CD4-positive, alpha-beta T cell treated with Interleukin-17A for 1 hour (primary cell): ENCODE results near the gene ZNF581.
A peak's percentile ranks its signal among the peaks of the same experiment; 100 is the strongest.

Experiments
- DNase-seq: peaks from one replicate; pipeline ENCODE4 v3.0.0-alpha.2; 2020

The ZNF581 gene

DNA sequence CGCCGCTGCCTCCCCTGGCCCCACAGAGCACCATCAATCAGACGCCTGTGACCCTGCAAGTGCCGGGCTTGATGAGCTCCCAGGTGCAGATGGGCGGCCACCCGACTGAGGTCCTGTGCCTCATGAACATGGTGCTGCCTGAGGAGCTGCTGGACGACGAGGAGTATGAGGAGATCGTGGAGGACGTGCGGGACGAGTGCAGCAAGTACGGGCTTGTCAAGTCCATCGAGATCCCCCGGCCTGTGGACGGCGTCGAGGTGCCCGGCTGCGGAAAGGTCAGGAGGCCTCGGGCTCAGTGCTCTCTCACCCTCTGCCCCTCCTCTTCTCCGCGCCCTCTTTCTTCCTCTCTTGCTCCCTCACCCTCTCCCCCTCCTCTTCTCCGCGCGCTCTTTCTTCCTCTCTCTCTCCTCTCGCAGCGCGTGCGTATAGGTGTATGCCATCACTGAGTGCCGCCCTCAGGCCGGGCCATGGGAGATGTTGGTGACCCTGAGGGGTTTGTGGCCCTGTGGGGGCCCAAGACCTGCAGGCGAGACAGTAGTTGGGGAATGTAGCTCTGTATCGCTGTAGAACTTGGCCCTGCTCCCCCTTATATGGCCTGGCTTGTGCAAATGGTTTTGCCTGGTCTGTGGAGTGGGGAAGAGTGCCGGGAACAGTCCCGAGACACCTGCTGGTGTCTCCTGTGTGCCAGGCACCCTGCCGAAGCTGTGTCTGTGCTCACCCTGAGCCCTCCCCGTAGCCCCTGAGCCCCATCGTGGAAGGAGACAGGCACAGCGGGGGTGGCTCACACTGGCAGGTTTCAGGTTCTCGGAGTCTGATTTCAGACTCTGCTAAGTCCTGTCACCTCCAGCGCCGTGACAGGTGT is 26.2 kb downstream of the ZNF581 start:
- DNase-seq: no peak

DNA sequence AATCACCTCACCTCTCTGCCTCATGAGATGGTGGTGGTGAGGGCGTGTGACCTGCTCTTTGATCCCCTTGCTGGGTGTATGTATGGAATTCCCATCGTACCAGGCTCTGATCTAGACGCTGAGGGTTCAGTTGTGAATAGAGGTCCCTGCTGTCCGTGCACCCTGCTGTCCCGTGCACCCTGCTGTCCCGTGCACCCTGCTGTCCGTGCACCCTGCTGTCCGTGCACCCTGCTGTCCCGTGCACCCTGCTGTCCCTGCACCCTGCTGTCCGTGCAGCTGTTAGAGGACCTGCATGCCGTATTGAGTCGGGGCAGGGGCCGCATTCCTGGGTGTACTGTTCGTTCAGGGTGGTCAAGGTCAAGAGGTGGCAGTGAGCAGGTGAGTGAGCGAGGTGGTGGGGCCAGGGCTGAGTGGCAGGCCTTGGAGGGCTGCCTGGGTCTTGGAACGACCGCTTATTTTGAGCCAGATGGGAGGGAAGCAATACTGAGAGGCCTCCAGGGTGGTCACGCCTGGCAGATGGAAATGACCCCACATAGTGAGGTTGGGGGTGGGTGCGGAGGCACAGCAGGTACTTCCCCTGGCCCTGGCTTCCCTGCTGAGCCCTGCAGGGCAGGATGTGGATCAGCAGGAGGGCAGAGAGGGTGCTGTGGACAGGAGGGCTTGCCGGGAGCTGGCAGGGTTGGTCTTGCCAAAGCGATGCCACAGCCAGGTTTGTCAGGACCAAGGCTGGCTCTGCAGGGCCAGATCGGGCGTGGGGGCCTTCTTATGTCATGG is 27.0 kb downstream of the ZNF581 start:
- DNase-seq: no peak

DNA sequence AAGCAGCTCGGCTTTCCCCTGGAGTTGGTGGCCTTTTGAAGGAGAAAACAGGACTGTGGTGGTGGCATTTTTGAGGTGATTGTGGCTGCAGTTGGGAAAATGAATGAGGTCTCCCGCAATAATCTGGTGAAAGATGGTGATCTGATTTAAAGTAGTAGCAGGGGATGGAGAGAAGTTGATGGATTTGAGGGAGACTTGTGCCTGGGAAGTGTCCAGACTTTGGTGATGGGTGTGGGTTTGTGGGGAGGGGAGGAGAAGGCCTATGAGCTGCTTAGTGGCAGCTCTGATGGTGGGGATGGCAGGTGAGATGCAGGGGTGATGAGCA is 27.6 kb downstream of the ZNF581 start:
- no peak for DNase-seq

DNA sequence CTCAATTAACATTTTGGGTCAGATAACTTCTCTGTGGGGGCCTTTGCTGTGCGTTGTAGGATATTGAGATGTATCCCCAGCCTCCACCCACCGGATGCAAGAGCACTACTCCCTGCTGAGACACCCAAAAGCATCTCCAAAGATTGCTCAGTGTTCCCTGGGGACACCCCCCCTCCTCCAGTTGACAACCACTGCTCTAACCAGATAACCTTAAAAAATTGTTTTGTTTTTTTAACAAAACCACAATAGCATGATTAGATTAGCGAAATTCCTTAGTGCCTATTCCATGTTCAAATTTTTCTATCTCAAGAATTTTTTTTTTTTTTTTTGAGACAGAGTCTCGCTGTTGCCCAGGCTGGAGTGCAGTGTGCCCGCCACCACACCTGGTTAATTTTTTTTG is 29.0 kb downstream of the ZNF581 start:
- DNase-seq: no peak

DNA sequence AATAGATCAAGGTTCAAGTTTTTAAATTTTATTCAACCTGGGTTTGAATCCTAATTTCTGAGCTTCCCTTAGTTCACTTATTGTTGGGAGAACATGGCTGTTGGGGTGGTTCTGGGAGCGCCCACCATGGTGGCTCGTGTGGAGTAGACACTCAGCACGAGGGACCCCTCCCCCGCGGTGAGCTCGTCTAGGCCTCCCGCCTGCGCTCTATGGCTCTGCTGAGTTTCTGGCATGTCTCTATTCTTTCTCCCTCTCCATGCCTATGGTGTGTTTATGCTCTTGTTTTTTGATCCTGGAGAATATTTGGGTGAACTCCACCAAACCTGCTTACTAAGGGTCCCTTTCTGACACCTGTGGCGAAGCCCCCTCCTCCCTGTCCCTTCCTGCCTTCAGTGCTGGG is 30.0 kb downstream of the ZNF581 start:
- no peak for DNase-seq

DNA sequence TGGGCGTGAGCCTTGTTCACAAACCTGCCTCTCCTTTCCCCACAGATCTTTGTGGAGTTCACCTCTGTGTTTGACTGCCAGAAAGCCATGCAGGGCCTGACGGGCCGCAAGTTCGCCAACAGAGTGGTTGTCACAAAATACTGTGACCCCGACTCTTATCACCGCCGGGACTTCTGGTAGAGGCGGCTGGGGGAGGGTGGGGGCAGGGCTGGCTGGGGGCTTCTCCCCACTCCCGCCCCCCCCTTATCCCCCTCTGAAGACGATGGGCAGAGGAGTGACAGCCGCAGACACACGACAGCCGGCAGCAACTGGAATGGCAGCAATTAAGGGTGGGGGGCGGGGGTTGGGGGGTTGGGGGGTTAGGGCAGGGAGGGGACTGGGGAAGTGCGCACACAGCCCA is 30.4 kb downstream of the ZNF581 start:
- no peak for DNase-seq

DNA sequence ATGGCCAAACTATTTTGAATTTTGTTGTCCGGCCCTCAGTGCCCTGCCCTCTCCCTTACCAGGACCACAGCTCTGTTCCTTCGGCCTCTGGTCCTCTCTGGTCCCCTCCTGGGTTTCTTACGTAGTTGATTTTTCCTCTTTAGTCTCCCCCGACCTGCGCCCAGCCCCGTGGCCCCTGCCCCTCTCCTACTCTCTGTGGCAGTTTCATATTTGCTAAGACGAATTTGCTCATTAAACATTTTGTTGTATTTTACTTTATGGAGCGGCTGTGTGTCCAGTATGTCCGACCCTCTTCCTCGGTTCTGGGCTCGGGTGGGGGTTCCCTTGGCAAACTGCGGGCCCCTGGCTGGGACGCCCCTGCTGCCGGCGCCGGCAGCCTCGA is 31.0 kb downstream of the ZNF581 start:
- DNase-seq: no peak

DNA sequence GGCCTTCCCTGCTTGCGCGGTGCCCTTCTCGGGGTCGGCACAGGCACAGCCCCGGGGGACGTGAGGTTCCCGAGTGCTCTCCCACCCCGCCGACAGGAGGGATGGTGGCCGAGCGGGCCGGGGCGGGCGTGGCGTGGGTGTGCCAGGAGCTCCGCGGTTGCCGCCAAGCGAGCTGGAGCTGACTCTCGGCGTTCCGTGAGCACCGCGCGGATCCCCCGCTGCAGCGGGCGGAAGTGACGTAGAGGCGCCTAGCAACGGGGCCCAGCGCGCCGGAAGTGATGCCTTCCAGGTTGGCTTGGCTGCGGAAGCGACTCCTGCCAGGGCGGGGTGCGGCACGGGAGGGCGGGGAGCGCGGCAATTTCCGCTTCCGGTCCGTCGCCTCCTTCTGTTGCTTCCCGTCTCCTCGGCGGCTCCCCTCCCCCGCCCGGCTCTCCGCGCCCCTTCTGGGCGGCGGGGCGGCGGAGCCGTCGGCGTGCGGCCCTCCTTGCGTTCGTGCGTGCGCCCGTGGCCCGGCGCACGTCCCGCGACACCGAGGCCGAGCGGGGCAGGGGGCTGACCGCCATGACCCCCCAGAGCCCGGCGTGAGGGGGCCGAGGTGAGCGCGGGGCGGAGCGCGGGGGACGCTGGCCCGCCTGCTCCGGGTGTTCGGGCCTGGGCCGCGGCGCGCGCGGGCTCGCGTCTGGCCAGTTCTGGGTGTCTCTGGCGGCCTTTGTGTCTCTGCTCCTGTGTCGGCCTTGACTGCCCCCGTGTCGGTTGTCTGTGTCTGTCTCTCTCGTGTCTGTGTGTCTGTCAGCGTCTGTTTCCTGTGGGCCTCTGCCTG is 31.6 kb downstream of the ZNF581 start, which contains the start of gene EPN1:
TSS of gene EPN1 (plus strand) at position 386 of the 820 bp plus-strand sequence. CDS start 3,402 bp downstream, outside the sequence.
- peak; percentile 97 for DNase-seq

DNA sequence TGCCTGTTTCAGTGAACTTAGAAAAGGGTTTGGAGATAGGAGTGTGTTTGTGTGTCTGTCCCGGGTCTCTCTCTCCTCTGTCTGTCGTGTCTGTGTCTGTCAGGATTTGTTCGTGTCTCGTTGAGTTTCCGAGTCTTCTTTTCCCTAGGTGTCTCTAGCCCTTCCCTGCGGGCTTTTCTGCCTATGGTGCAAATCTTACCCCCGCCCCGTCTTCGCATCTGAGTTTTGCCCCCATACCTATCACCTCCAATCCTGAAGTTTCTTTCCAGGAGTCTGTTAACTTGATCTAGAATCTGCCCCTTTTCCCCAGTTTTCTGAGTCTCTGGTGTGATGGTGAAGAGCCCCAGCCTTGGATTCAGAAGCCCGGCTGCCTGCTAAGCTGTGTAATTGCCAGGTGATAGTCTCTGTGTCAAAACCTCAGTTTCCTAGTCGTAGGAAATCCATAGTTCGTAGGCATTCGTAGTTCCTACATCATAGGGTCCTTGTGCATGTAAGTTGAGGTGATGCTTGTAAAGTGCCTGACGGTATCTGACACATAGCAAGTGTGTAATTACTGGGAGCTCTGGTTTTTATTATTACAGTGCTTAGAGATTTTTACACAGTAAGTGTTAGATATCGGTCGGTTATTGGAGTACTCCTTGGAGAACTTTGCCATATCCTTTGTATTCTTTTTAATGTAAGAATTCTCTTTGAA is 32.4 kb downstream of the ZNF581 start:
- no peak for DNase-seq

DNA sequence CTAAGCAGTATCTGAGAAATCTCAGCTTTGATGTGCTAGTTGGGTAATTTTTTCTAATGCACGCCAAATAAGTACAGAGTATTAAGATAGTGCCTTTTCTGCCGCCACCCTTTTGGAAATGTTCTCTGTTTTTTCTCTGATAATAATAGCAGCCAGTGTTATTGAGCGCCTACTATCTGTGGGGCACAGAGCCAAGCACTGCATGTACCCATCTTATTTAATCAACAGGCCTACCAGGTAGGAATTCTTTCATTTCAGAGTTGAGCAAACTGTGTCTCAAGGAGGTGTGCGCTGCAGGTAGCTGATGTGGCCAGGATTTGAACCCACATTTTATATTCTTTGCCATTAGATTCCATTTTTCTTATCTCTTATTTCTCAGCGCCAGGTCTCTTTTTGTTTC is 32.9 kb downstream of the ZNF581 start:
- DNase-seq: no peak

DNA sequence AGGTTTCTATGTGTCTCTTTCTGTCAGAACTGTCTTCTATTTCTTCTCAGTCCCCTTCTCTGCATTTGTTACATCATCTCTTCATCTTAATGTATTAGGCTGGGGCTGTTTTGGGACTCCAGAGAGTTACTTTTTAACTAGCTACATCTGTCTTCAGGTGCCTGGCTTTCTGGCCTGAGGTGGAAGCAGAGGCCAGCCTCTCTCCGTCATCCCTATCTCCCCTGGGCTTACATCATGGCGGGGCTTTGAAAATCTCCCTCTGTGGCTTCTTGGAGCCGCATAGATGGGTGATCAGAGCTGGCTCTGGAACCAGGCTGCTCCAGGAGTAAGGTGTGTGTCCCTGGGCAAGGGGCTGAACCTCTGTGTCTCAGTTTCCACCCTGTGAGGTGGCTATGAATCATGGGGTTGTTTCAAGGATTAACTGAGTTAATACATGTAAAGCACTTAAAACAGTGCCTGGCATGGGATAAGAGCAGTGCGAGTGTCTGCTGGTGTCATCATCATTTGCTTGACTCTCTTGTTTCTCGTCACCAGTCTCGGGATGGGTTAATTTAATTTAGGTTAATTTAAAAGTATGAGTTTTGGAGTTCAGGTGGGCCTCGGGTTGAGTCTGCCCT is 33.5 kb downstream of the ZNF581 start:
- no peak for DNase-seq

DNA sequence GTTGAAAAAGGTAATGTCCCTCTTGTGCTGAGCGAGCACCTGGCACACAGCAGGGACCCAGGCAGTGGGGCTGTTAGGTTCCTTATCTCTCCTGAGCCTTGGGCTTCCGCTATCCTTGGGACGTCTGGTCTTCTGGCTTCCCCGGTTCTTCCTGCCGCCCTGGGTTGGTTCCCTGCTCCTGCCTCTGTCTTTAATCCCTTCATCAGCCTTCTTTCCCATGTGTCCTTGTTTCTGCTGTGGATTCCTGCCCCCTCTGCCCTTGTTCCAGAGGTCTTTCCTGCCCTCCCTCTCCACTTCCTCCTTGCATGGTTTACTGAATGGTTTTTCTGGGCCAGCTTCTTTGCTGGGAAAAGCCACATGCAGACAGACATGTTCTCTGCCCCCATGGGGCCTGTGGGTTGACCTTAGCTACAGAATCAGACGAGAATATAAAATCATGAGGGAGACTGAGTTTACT is 34.2 kb downstream of the ZNF581 start:
- no peak for DNase-seq

DNA sequence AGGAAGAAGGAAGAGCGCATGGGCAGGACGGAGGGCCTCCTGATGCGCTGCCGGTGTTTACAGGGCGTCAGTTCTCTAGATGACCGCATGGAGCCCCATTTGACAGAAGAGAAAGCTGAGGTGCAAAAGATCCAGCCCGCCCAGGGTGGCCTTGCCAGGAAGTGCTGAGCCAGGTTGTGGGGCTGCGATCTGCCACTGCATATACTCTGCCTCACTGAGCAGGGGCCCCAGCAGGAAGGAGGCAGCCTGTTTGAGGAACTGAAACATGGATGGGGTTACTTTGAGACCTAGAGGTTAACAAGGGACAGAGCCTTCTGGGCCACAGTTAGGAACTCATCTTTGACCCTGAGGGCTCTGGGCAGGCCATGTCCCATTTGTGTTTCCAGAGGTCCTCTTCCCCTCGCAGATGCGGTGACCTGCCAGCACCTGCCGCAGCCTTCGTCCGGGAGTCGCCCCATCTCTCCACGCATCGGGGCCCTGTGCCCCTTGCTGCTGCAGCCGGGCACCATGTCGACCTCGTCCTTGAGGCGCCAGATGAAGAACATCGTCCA is 34.7 kb downstream of the ZNF581 start:
- DNase-seq: peak; percentile 32

DNA sequence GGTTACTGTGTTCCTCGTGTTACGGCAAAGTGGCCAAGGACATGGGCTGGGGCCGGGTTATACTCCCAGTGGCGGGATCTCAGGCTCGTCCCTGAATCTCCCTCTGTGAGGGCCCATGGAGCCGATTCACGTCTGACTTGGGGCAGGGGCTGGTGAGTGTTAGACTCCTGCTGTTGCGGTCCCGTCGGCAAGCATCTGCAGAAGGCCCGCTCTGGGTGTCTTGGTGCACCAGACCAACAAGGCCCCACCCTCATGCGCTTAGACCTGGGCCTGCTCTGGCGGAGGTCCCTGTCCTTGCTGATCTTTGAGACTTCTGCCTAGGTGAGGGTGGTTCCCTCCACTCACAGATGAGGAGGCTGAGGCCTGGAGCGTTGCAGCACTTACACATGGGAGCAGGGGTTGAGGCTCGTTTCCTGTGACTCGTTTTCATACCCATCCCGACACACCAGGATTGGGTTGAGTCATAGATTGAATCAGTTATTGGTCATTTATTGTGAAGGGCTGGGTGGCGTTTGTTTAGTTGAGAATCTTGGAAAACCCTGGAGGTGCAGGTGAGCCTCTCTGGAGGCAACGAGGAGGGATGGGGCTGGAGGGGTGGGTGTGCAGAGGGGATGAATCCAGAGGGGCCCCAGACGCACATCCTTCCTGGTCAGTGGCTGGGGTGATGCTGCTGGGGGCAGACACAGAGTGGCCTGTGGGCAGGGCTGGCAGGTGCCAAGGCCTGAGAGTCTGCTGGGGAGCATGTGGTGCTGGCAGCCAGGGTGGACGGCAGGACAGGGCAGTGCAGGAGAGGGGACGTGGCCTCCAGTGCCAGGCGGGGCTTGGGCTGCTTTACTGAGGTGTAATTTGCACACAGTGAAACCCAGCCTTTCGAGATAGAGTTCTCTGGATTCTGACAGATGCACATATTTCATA is 36.2 kb downstream of the ZNF581 start:
- DNase-seq: no peak

DNA sequence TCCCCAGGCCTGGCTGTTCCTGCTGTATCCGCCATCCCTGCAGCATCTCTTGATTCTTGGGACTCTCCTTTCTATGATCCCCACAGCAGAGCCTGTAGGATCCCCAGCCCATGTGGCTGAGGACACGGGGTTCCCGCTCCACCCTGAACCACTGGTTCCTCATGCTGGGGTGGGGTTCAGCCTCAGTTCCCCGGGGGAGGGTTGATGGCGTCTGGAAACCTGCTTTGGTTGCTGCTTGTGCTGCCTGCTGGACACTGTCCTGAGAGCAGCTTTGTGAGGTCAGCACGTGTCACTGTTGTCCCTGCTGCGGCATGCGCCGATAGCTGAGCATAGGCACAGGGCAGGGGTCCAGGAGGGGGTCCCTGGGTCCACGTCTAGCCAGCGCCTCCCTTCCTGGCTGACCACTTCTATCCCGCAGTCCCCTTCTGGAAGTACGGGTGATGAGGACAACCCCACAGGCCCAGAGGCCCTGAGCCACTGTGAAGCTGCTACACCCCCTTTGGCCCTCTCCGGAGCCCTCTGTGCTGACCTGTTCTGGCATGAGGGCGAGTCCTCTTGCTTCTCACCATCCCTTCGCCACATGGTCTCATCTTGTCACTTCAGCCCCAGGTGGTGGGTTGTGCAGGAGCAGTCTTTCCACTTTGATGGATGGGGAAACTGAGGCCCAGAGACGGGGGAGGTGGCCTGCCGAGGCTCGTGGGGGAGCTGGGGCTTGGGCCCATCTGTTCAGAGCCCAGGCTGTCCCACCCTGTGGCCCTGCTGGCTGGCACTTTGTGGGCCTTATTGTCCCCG is 37.1 kb downstream of the ZNF581 start:
- no peak for DNase-seq

DNA sequence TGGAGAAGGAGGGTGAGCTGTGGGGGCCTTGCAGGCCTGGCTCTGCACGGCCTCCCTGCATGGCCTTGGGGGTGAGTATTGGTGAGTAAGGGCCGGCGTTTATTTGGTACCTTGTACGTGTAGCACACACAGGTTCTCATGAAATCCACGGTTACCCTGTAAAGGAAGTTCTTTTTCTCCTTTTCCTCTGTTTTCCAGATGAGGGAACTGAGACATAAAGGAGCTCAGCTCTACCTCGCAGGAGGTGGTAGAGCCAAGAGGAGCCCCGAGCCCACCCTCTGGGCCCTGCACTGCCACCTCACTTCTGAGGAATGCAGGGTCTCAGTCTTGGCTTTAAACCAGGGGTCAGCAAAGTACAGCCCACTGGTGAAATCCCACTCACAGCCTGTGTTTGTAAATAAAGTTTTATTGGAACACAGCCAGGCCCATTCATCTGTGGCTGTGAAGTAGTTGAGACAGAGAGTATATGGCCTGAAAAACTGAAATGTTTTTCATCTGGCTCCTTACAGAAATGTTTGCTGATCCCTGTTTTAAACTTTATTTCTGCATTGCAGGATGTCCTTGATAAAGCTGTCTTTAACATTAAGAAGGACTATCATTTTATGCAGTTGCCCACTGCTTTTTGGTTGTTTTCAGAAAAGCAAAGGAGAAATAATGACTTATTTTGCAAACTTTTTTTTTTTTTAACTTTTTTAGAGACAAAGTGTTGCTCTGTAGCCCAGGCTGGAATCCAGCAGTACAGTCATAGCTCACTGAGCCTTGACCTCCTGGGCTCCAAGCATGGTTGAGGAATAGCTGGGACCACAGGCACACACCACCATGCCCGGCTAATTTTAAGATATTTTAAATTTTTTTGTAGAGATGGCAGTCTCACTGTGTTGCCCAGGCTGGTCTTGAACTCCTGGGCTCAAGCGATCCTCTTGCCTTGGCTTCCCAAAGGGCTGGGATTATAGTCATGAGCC is 38.0 kb downstream of the ZNF581 start:
- DNase-seq: no peak

DNA sequence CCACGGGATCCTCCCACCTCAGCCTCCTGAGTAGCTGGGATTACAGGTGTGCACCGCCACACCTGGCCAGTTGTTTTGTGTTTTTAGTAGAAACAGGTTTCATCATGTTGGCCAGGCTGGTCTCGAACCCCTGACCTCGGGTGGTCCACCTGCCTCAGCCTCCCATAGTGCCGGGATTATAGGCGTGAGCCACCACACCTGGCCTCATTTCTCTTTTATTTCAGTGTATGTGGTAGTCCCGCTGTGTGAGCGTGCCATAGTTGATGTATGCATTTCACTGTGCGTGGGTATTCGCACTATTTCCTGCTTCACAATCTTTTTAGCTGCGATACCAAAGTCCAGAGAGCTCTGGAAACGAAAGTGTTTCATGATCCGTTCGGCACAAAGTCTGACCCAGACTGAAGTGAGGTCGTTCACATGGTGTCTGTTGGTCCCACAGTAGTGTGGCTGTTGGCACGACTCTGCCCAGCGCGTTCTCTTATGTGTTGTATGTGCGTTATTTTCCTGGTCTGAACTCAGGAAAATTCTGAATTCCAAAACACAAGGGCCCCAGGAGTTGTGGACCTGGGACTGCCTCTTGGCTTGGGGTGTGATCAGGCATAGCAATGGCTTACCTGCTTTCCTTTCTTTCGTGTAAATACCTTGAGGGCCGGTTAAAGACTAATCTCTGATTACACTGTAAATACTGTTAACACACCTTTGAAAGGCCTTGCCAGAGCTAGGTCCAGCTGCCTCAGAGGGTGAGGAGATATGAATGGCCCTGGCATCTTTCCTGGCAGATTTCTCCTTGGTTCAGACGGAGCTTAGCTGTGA is 40.2 kb downstream of the ZNF581 start:
- DNase-seq: no peak
